ENCODE results near the gene PRKAR2B.

DNA sequence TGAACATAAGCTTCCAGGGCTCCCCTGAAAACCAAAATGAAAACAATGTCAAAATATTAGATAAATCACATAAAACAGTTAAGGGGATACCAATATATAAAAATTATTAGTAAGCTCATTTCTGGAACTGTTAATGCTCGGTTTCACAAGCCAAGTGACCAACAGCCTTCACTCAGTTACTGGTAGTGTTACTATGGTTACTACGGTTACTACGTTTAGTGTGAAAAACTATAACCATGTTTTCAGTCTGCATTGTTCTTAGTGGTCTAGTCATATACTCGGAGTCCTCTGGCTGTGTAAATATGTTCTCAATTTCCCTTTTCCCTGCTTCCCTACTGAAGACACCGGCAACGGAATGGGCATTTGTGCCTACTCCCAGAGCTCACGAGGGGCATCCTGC is 159.1 kb downstream of the PRKAR2B start:
- no peak for TF ChIP-seq POLR2A (IDR thresholded peaks at IDR 0.05)
- TF ChIP-seq, protein P1, sequence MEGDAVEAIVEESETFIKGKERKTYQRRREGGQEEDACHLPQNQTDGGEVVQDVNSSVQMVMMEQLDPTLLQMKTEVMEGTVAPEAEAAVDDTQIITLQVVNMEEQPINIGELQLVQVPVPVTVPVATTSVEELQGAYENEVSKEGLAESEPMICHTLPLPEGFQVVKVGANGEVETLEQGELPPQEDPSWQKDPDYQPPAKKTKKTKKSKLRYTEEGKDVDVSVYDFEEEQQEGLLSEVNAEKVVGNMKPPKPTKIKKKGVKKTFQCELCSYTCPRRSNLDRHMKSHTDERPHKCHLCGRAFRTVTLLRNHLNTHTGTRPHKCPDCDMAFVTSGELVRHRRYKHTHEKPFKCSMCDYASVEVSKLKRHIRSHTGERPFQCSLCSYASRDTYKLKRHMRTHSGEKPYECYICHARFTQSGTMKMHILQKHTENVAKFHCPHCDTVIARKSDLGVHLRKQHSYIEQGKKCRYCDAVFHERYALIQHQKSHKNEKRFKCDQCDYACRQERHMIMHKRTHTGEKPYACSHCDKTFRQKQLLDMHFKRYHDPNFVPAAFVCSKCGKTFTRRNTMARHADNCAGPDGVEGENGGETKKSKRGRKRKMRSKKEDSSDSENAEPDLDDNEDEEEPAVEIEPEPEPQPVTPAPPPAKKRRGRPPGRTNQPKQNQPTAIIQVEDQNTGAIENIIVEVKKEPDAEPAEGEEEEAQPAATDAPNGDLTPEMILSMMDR (IDR thresholded peaks at IDR 0.05), result no peak

All from body of pancreas (tissue), 4 donors.